ENCODE measurements around the gene GRID1. TPM values are rescaled to one million over a fixed set of nuclear protein-coding genes. Genes with fewer than 3 reads are reported as not detected.

GRID1 gene
- total and polyA plus RNA-seq, 10 of the 15 experiments (the other 5 are each of a cell fraction or from before 2014, with no cell fraction given): 0.04 to 0.62 (median 0.08) TPM; not detected in 5

DNA sequence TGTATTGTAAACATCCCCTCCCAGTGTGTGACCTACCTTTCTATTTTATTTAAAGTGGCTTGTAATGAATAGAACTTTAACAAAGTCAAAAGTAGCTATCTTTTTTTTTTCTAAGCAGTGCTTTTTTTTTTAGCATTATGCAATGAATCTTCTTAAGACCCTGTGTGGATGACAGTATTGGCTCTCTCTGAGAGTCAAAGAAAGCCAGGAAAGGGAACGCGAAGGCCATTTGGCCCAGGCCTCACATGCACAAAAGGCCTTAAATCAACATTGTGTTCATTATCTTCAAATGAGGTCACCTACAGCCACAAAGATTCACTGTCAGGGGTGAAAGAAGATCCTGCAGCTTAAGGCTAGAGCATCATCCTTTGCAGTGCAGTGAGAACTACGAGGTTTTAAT, 721.5 kb downstream of the GRID1 start (continued):
- TF ChIP-seq, protein P1, sequence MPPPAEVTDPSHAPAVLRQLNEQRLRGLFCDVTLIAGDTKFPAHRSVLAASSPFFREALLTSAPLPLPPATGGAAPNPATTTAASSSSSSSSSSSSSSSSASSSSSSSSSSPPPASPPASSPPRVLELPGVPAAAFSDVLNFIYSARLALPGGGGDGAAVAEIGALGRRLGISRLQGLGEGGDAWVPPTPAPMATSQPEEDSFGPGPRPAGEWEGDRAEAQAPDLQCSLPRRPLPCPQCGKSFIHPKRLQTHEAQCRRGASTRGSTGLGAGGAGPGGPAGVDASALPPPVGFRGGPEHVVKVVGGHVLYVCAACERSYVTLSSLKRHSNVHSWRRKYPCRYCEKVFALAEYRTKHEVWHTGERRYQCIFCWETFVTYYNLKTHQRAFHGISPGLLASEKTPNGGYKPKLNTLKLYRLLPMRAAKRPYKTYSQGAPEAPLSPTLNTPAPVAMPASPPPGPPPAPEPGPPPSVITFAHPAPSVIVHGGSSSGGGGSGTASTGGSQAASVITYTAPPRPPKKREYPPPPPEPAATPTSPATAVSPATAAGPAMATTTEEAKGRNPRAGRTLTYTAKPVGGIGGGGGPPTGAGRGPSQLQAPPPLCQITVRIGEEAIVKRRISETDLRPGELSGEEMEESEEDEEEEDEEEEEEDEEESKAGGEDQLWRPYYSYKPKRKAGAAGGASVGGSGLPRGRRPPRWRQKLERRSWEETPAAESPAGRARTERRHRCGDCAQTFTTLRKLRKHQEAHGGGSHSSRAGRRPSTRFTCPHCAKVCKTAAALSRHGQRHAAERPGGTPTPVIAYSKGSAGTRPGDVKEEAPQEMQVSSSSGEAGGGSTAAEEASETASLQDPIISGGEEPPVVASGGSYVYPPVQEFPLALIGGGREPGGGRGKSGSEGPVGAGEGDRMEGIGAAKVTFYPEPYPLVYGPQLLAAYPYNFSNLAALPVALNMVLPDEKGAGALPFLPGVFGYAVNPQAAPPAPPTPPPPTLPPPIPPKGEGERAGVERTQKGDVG (CRISPR knock-in tag; IDR thresholded peaks at IDR 0.05): no peak
- TF ChIP-seq TCF7 (IDR thresholded peaks at IDR 0.05; ENCODE audit: borderline replicate concordance) (no peak), ATF7 (IDR thresholded peaks at IDR 0.05; ENCODE audit: low read depth) (no peak), CREM (IDR thresholded peaks at IDR 0.05; ENCODE audit: low read depth) (no peak), NFYA (IDR thresholded peaks at IDR 0.05; ENCODE audit: borderline replicate concordance, low read depth, low read length) (no peak), SP1 (IDR thresholded peaks at IDR 0.05; ENCODE audit: low read depth, low read length) (no peak)
- TF ChIP-seq, protein P2, sequence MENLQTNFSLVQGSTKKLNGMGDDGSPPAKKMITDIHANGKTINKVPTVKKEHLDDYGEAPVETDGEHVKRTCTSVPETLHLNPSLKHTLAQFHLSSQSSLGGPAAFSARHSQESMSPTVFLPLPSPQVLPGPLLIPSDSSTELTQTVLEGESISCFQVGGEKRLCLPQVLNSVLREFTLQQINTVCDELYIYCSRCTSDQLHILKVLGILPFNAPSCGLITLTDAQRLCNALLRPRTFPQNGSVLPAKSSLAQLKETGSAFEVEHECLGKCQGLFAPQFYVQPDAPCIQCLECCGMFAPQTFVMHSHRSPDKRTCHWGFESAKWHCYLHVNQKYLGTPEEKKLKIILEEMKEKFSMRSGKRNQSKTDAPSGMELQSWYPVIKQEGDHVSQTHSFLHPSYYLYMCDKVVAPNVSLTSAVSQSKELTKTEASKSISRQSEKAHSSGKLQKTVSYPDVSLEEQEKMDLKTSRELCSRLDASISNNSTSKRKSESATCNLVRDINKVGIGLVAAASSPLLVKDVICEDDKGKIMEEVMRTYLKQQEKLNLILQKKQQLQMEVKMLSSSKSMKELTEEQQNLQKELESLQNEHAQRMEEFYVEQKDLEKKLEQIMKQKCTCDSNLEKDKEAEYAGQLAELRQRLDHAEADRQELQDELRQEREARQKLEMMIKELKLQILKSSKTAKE (IDR thresholded peaks at IDR 0.05; ENCODE audit: low read depth, poor library complexity, severe bottlenecking): no peak
- TF ChIP-seq, protein P3, sequence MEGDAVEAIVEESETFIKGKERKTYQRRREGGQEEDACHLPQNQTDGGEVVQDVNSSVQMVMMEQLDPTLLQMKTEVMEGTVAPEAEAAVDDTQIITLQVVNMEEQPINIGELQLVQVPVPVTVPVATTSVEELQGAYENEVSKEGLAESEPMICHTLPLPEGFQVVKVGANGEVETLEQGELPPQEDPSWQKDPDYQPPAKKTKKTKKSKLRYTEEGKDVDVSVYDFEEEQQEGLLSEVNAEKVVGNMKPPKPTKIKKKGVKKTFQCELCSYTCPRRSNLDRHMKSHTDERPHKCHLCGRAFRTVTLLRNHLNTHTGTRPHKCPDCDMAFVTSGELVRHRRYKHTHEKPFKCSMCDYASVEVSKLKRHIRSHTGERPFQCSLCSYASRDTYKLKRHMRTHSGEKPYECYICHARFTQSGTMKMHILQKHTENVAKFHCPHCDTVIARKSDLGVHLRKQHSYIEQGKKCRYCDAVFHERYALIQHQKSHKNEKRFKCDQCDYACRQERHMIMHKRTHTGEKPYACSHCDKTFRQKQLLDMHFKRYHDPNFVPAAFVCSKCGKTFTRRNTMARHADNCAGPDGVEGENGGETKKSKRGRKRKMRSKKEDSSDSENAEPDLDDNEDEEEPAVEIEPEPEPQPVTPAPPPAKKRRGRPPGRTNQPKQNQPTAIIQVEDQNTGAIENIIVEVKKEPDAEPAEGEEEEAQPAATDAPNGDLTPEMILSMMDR (IDR thresholded peaks at IDR 0.05 in 2 of 3, conservative IDR thresholded peaks at IDR 0.05 in 1 of 3; ENCODE audit: control insufficient read depth in 2 of 3, extremely low read depth in 1 of 3, insufficient read depth in 1 of 3, low read depth in 3 of 3, low read length in 3 of 3): no peak
